Hindlimb muscle (tissue), 1 donor: Measurements from ENCODE around the gene RGS14. TPM values are rescaled to one million over a fixed set of nuclear protein-coding genes. Genes with fewer than 3 reads are reported as not detected.

Source experiments
- DNase-seq: peaks from one replicate; pipeline ENCODE4 v3.0.0-alpha.2; 2013
- polyA plus RNA-seq: library from polyadenylated mRNA; unstranded; fragments of 120-200 nt; gene quantifications from one replicate; pipeline ENCODE4 v1.2.1, GENCODE V29; 2013; ENCODE audit not compliant: insufficient read length

RGS14 gene
- polyA plus RNA-seq, 1 donor: 17.7 TPM

DNA sequence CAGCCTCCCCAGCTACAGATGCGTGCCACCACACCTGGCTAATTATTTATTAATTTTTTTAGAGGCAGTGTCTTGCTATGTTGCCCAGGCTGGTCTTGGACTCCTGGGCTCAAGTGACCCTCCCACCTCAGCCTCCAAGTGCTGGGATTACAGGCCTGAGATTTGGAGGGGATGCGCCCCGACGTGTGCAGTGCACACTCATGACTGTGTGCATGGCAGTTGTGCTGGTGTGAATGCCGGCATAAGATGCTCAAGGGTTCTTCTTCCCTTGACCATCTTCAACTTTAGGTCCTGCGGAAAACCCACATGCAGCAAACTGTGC, 23.0 kb downstream of the RGS14 start:
- DNase-seq: no peak

- no peak for DNase-seq
These were observed 24.8 kb downstream of the RGS14 start for GRCh38 chr5:177382423-177383029.

GRCh38 chr5:177383181-177383580, 25.5 kb downstream of the RGS14 start:
- no peak for DNase-seq

GRCh38 chr5:177384134-177384533, 26.4 kb downstream of the RGS14 start, which contains the start of gene SLC34A1:
TSS of gene SLC34A1 (plus strand) at chr5:177384434. CDS start at chr5:177385742, 1,308 bp downstream.
- DNase-seq: no peak

- DNase-seq: no peak
These were observed 28.0 kb downstream of the RGS14 start for GRCh38 chr5:177385720-177386119.

- no peak for DNase-seq
These were observed 28.8 kb downstream of the RGS14 start for GRCh38 chr5:177386542-177386941.

DNA sequence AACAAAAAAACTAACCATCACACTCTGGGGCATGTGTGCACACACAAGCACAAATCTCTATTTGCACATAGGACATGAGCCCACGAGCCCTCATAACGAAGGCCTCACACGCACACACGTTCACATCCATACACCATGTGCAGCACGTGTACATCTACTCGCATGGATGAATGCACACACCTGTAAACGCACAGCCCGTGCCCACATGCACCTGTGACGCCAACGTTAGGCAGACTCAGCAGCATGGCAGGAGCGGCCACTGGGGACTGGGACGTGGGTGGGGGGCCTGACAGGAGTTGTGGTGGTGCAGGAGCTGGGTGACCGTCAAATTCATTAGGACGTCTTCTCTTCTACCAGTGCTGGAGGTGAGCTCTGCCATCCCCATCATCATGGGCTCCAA, 29.7 kb downstream of the RGS14 start:
- no peak for DNase-seq

- DNase-seq: no peak
These were observed 30.9 kb downstream of the RGS14 start for GRCh38 chr5:177388521-177389052.

DNA sequence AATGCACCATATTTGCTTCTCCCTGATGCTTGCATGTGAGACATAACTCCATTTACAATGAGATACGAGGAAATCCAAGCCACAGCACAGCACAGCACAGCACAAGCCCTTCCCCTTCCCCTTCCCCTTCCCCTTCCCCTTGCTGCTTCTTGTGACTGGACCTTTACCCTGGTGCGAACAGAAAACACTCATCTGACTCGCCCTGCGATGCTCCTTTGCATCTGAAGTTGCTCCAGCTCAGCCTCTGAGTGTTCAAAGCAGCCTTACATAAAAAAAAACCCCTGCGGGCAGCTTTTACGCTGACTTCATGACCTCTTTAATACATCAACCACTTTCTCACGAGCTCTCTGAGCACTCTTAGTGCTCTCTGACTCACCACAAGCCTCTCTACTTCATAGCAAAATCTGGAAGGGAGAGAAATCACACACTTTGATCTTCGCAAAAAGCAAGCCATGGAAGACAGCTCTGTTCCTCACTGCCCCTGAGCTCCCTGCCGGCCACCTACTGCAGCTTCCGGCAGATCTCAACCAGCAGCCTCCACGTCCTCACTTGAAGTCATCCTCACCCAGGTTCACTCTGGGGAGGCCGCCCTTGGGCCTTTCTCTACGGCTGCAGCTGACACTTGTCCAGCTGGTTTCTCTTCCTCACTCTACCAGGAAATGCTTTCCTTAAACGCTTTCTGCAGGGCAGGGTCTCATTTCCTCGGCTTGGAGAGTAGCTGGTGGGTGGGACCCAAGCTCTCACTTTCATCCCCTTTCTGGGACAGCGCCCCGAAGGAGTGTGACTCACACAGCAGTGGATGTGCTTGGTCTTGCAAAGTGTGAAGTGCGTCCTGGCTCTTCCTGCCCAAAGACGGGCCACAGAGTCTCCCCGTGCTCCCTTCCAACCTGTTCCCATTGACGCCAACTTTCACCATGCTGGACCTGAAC, 31.8 kb downstream of the RGS14 start:
- no peak for DNase-seq

- DNase-seq: peak; percentile 89
These were observed 32.9 kb downstream of the RGS14 start for GRCh38 chr5:177390363-177391300.

DNA sequence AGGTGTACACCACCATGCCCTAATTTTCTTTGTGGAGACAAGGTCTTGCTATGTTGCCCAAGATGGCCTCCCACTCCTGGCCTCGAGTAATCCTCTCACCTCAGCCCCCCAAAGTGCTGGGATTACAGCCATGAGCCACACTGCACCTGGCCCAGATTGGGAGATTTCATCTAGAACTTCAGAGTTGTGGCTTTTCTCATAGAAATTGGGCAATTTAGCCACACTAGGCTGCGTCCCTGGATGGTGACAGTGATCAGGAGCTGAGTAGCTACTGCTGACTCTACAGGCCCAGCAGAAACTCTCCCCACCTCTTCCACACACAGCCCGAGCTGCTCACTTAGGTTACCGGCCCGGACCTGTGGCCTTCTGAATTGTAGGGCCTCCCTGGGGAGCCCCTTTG, 35.0 kb downstream of the RGS14 start:
- DNase-seq: no peak

- no peak for DNase-seq
These were observed 35.6 kb downstream of the RGS14 start for GRCh38 chr5:177393206-177393765.

DNA sequence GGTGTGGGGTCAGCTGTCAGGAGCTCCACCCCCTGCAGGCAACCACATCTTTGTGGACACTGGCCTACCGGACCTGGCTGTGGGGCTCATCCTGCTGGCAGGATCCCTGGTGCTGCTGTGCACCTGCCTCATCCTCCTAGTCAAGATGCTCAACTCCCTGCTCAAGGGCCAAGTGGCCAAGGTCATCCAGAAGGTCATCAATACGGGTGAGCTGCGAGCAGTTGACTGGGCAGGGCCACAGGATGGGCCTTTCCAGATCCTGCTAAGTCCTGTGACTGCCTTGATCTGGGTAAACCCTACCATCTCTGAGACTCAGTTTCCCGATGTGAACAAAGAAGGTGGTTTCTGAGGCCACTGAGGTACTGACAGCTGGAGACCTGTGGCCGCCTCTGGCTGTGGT, 36.3 kb downstream of the RGS14 start:
- DNase-seq: no peak

GRCh38 chr5:177396078-177396477, 38.4 kb downstream of the RGS14 start:
- no peak for DNase-seq

DNA sequence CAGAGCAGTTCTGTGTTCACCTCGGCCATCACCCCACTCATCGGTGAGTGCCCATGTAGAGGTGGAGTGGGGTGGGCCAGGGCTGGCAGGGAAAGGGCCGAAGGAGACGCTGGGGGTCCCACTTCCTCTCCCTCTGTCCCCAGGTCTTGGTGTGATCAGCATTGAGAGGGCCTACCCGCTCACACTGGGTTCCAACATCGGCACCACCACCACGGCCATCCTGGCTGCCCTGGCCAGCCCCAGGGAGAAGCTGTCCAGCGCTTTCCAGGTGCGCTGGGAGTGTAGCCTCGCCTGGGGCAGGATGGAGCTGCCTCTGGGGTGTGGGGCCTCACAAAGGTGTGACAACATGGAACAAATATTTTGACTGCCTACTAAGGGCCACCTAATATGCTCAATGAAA, 39.1 kb downstream of the RGS14 start:
- no peak for DNase-seq

DNA sequence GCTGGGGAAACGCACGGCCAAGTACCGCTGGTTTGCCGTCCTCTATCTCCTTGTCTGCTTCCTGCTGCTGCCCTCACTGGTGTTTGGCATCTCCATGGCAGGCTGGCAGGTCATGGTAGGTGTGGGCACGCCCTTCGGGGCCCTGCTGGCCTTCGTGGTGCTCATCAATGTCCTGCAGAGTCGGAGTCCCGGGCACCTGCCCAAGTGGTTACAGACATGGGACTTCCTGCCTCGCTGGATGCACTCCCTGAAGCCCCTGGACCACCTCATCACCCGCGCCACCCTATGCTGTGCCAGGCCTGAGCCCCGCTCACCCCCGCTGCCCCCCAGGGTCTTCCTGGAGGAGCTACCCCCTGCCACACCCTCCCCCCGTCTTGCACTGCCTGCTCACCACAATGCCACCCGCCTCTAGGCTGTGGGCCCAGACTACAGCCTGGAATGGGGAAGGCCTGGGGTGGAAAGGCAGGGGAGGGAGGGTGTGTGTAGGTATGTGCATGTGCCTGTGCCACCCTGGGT, 40.2 kb downstream of the RGS14 start:
- no peak for DNase-seq

DNA sequence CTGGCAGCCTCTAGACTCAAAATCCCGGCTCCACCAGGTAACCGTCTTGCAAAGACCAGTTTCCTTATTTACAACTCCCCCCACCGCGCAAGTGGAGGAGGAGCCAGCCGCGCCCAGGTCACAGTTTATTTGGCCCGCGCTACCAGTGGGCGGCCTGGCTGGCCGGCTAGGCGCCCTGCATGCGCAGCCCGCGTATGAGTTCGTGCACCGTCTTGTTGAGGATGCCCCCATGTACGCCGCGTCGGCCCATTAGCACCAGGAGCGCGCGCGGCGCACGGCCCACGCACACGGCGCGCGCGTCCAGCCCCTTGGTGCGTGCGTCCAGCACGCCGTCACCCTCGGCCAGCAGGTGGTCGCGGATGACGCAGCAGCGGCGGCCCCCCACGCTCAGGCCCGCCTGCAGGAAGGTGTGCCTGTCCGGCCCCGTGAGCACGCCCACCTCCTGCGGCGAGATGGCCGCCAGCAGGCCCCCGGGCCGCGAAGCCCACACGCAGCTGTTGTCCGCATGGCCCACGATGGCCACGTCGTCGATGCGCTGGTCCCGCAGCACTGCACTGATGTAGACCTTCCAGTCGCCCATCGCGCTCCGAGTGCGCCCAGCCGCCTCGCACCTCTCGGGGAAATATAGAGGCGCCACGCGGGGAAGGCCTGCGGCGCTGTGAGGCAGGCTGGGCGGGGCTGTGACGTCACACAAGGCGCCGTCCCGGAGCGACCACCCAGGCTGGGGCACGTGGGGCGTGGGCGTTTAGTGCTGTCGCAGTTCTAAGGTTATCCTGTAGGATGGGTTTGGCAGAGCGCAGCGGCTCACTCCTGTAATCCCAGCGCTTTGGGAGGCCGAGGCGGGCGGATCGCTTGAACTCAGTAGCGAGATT, 42.5 kb downstream of the RGS14 start, which contains the start of gene PFN3:
Gene PFN3 (minus strand): TSS at position 665 of the 872 bp plus-strand sequence. CDS start 85 bp downstream, at position 580.
- DNase-seq: no peak

DNA sequence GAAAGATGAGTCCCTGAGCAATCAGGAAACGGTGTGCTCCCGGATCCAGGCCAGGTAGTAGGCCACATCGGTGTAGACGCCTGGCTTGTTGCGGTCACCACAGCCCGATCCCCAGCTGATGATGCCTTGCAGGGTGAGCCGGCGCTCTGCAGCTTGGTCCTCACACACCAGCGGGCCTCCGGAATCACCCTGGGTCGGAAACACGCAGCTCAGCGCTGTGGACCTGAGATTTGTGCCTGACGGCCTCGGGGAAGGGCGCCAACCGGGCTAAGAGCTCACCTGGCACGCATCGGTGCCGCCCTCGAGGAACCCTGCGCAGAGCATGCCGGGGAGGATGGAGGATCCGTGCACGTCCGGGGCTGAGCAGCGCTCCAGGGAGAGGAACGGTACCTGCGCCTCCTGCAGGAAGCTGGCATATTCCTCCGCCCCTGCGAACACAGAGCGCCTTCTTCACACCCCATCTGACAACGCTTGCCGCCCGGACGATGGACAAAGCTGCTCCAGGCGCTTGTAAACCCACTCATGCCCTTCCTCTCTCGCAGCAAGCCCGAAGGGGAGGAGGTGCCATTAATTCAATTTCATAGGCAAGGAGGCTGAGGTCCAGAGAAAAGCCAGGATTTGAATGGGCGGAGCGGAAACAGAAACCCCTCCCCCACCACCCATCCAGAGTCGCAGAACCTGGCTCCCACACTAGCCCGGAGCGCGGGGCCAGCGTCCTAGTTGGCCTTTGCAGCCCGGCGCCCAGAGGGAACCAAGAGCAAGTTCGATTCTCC, 44.7 kb downstream of the RGS14 start:
- no peak for DNase-seq

GRCh38 chr5:177403102-177403791, 45.5 kb downstream of the RGS14 start:
- no peak for DNase-seq
